HFFc6 (cell line): ENCODE data around the gene FAM180A. TPM values are rescaled to one million over a fixed set of nuclear protein-coding genes. Genes with fewer than 3 reads are reported as not detected.
A peak's percentile ranks its signal among the peaks of the same experiment; 100 is the strongest.

ENCODE experiments used
- DNase-seq: peaks from one replicate; pipeline ENCODE4 v3.0.0-alpha.2; 2018
- H3K27ac Mint-ChIP-seq: 2 replicates; pipeline ENCODE4 v1.8.0; 2020; ENCODE audit warnings: mild to moderate bottlenecking, mixed read lengths
- H3K27me3 Mint-ChIP-seq: 2 replicates; pipeline ENCODE4 v1.8.0; 2021; ENCODE audit warnings: mild to moderate bottlenecking, moderate library complexity, mixed read lengths; ENCODE audit not compliant: insufficient read depth
- H3K36me3 Mint-ChIP-seq: 2 replicates; pipeline ENCODE4 v1.8.0; 2021; ENCODE audit warnings: low read depth, mixed read lengths
- H3K4me1 Mint-ChIP-seq: 2 replicates; pipeline ENCODE4 v1.8.0; 2020; ENCODE audit warnings: low read depth, mixed read lengths
- H3K4me3 Mint-ChIP-seq: 2 replicates; pipeline ENCODE4 v1.8.0; 2020; ENCODE audit warnings: mild to moderate bottlenecking, moderate library complexity, mixed read lengths
- H3K9me3 Mint-ChIP-seq: 2 replicates; pipeline ENCODE4 v1.8.0; 2020; ENCODE audit warnings: mild to moderate bottlenecking, mixed read lengths
- total RNA-seq, 6 experiments: library from RNA; stranded (reverse); fragmentation: NEBNext Ultra II Directional; extraction: Animal tissue kit (Norgen Biotek cat#: 25700); gene quantifications; 2 replicates in 1 of 6; 3 replicates in 5 of 6; pipeline ENCODE4 v1.2.3, GENCODE V29; 2021
- TF ChIP-seq, protein P1 (sequence below): fragments of 200-600 bp; sonication (generic); IDR thresholded peaks from 2 replicates; pipeline ENCODE4 v1.5.0; 2021; ENCODE audit warnings: antibody characterized with exemption, mild to moderate bottlenecking

Gene FAM180A
- total RNA-seq, 6 experiments from 2014 or later = 5.6 to 61.9 (median 53.3) TPM

DNA sequence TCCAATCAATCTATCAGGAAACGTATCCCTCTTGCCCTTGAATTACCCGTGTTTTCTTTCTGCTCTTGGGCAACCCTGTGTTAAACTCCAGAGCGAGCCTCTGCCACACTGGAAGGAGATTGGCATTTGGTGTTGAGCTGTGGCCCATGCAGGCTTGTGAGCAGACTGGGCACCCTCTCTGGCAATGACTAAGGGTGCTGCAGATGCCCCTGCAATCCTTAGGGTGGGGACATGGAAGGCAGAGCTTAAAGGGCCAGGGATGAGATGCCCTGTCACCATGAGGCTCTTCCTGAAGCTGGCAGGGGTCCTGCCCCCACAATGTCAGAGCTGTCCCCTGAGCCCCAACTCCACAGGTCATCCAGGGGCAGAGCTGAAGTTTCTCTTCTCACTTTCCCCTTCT, 19.5 kb upstream of the FAM180A start:
- Mint-ChIP-seq H3K4me1 (peaks cover 23% of the 10 kb centered on the region), H3K4me3 (no peak overlapping the region), H3K36me3 (no peaks in the 10 kb centered on the region), H3K9me3 (no peaks in the 10 kb centered on the region), H3K27me3 (no peaks in the 10 kb centered on the region; the same call in none of the 2 replicates), H3K27ac (no peak overlapping the region)
- DNase-seq = no peak
- TF ChIP-seq, protein P1, sequence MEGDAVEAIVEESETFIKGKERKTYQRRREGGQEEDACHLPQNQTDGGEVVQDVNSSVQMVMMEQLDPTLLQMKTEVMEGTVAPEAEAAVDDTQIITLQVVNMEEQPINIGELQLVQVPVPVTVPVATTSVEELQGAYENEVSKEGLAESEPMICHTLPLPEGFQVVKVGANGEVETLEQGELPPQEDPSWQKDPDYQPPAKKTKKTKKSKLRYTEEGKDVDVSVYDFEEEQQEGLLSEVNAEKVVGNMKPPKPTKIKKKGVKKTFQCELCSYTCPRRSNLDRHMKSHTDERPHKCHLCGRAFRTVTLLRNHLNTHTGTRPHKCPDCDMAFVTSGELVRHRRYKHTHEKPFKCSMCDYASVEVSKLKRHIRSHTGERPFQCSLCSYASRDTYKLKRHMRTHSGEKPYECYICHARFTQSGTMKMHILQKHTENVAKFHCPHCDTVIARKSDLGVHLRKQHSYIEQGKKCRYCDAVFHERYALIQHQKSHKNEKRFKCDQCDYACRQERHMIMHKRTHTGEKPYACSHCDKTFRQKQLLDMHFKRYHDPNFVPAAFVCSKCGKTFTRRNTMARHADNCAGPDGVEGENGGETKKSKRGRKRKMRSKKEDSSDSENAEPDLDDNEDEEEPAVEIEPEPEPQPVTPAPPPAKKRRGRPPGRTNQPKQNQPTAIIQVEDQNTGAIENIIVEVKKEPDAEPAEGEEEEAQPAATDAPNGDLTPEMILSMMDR = no peak

DNA sequence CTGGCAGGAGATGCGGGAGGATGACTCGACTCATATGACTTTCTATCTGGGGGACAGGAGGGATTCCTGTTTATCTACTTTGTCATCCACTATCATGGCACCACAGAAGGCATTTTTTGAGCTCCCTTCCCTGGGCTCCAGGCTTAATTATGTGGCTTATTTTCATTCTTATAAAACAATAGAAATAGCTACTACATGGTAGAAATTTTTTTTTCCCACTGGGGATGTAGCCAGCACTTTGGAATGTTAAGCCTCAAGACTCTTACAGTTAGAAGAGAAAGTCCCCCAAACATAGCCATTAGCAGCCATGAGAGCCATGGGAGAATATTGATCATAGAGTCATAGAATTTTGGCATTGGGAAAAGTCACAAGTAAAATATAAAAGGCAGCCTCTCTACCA, 14.6 kb upstream of the FAM180A start:
- DNase-seq = no peak
- no peaks in the 10 kb centered on the region for H3K9me3 Mint-ChIP-seq
- 0 out of 2 replicates have a peak, but pooled peaks cover 4% of the 10 kb centered on the region for H3K36me3 Mint-ChIP-seq
- TF ChIP-seq, protein P1 = no peak
- H3K27me3 Mint-ChIP-seq = peaks cover 3% of the 10 kb centered on the region
- H3K4me1 Mint-ChIP-seq = peaks cover 44% of the 10 kb centered on the region
- peak overlapping the region; percentile 65; the same call in 1 of the 2 replicates for H3K27ac Mint-ChIP-seq
- no peak overlapping the region for H3K4me3 Mint-ChIP-seq

DNA sequence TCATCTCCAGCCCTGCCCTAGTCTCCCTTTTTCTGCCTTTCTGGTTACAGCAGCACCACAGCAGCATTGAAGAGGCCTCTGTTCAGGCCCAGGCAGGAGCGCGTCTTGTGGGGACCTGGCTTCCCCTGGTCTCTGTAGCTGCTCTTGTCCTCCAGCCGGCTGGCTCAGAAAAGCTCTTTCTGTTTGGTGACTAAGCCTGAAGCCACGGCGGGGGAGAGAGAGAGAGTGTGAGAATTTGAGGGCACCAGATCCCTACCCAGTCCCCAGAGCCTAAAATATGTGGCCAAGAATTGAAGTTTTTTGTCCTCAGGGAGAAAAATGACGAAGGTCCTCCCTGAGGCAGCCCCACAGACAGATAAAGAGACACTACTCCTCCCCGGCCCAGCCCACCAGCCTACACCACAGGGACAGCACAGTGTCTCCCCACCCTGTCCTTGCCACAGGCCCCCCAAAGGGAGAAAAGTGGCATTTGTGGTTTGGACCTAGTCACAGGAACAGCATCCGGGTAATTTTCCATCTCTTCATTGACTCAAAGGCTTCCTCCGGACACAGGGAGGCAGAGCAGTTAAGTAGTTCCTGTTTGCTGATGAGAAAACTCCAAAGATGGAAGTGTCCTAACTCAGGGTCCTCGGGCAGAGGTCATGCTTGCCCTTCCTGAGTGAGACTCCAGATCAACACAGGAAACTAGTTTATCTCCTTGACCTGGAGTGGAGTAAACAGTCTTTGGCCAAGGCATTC, 13.3 kb upstream of the FAM180A start:
- H3K36me3 Mint-ChIP-seq = peaks cover 6% of the 10 kb centered on the region; the same call in 1 of the 2 replicates
- peaks cover 53% of the 10 kb centered on the region for H3K4me1 Mint-ChIP-seq
- peaks cover 3% of the 10 kb centered on the region for H3K27me3 Mint-ChIP-seq
- peak overlapping the region; percentile 96 for H3K27ac Mint-ChIP-seq
- peak overlapping the region; percentile 62 for H3K4me3 Mint-ChIP-seq
- no peaks in the 10 kb centered on the region for H3K9me3 Mint-ChIP-seq
- peak; percentile 81 for DNase-seq
- TF ChIP-seq, protein P1 = no peak

DNA sequence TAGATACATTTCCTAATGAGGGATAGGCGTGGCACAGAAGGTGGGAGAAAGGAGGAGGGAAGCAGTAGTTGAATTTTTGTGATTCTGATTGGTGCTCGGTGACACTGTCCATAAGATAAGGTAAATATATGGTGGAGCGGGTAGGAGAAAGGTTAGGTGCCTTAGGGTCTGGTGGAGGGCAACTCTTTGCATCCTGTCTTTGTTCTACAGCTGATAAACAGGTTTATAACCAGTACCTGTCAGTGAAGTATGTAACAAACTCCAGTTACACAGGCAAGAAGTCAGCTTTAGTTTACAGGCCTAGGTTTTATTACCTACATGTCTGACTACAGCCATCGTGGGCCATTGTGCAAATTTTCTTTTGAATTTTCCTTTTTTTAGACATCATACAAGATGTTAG, 10.9 kb upstream of the FAM180A start:
- peak overlapping the region; percentile 94; the same call in 1 of the 2 replicates for H3K27ac Mint-ChIP-seq
- no peak overlapping the region for H3K4me3 Mint-ChIP-seq
- H3K9me3 Mint-ChIP-seq = no peaks in the 10 kb centered on the region

GRCh38 chr7:135758531-135758932, 9.9 kb upstream of the FAM180A start:
- H3K4me1 Mint-ChIP-seq = peaks cover 49% of the 10 kb centered on the region
- H3K9me3 Mint-ChIP-seq = no peaks in the 10 kb centered on the region
- H3K27ac Mint-ChIP-seq = peak overlapping the region; percentile 94
- H3K36me3 Mint-ChIP-seq = peaks cover 9% of the 10 kb centered on the region; the same call in 1 of the 2 replicates
- no peak for DNase-seq
- peak overlapping the region; percentile 73 for H3K4me3 Mint-ChIP-seq
- H3K27me3 Mint-ChIP-seq = peaks cover 3% of the 10 kb centered on the region; the same call in 1 of the 2 replicates
- TF ChIP-seq, protein P1 = no peak

More for the DNA sequence above, 10.9 kb upstream of the FAM180A start:
- Mint-ChIP-seq H3K27me3 (peaks cover 3% of the 10 kb centered on the region; the same call in 1 of the 2 replicates), H3K36me3 (peaks cover 9% of the 10 kb centered on the region; the same call in 1 of the 2 replicates), H3K4me1 (peaks cover 53% of the 10 kb centered on the region)
- TF ChIP-seq, protein P1 = no peak
- DNase-seq = no peak
